ENCODE results near the gene S100PBP. TPM values are rescaled to one million over a fixed set of nuclear protein-coding genes. Genes with fewer than 3 reads are reported as not detected.

S100PBP gene
- total RNA-seq, 1 experiment from 2014 or later, result 50.1 TPM

DNA sequence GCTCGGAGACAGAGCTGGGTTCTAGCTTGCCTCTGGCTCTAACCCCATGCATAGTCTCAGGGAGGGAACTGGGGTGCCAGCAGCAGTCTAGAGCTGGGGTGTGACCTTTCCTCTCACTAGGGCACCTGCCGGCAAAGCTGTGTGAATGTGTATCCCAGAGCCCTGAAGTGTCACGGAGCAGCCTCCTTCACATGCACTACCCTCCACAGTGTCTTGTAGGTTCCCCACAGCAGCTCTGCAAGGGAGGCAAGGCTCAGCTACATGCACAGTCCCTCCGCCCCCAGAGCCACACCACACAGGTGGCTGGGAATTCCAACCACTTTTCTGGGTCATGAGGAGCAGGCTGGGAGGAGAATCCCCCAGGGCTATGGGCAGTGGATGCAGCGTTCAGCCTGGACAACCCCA lies 61.2 kb downstream of the S100PBP start:
- Mint-ChIP-seq H3K27ac (no peak overlapping the region), H3K27me3 (ENCODE audit: low read depth) (peaks cover 14% of the 10 kb centered on the region), H3K9me3 (no peaks in the 10 kb centered on the region), H3K36me3 (ENCODE audit: insufficient read depth in 1 of 3, low read depth in 3 of 3) (no peaks in the 10 kb centered on the region), H3K4me1 (peaks cover 27 to 55% of the 10 kb centered on the region in 2 experiments), H3K4me3 (no peak overlapping the region)
- Histone ChIP-seq H3K14ac (ENCODE audit: insufficient read depth, low read length) (no peak overlapping the region), H3K56ac (ENCODE audit: insufficient read length, low read depth, low read length) (no peak overlapping the region), H4K5ac (ENCODE audit: insufficient read length, low read depth, low read length) (no peak overlapping the region), H3K4me2 (ENCODE audit: insufficient read depth, insufficient read length, low read length) (no peak overlapping the region), H3T11ph (ENCODE audit: low read length) (no peak overlapping the region), H3K23me2 (ENCODE audit: insufficient read length, low read depth, low read length, poor library complexity, severe bottlenecking) (no peaks in the 10 kb centered on the region), H4K20me1 (ENCODE audit: control insufficient read depth, insufficient read depth, insufficient read length) (no peaks in the 10 kb centered on the region), H3K27ac (ENCODE audit: insufficient read length, low read depth, low read length) (no peak overlapping the region), H3K27me3 (ENCODE audit: insufficient read depth, low read length) (no peaks in the 10 kb centered on the region; the same call in 1 of the 2 replicates), H4K8ac (replicated peaks; ENCODE audit: insufficient read length, low read depth, low read length) (no peak overlapping the region), H3K23ac (ENCODE audit: insufficient read length, low read depth, low read length) (no peak overlapping the region), H3K4ac (ENCODE audit: low read depth, low read length) (no peak overlapping the region), H2BK15ac (ENCODE audit: low read depth, low read length) (no peak overlapping the region), H4K91ac (ENCODE audit: insufficient read length, low read depth, low read length) (no peak overlapping the region), H2BK12ac (ENCODE audit: insufficient read length, low read depth, low read length) (no peak overlapping the region), H3K79me1 (ENCODE audit: insufficient read depth, low read depth, low read length, poor library complexity, severe bottlenecking) (no peaks in the 10 kb centered on the region), H3K79me2 (ENCODE audit: insufficient read depth, low read length) (no peaks in the 10 kb centered on the region), H3K4me1 (ENCODE audit: insufficient read depth, low read length) (peaks cover 3% of the 10 kb centered on the region; the same call in 1 of the 2 replicates), H3K9me3 (ENCODE audit: control insufficient read depth, low read depth, low read length) (no peaks in the 10 kb centered on the region), H2BK120ac (ENCODE audit: low read depth, low read length, poor library complexity, severe bottlenecking) (no peak overlapping the region), H3K18ac (ENCODE audit: insufficient read length, low read depth, low read length) (no peak overlapping the region), H2AK5ac (ENCODE audit: insufficient read length, low read length) (no peak overlapping the region), H2AFZ (ENCODE audit: low read length) (no peak overlapping the region), H2BK20ac (ENCODE audit: low read depth, low read length, poor library complexity, severe bottlenecking) (no peak overlapping the region), H2BK5ac (ENCODE audit: insufficient read length, low read length) (no peak overlapping the region), H3K9ac (ENCODE audit: extremely low read depth, insufficient read length, low read length) (no peak overlapping the region)
- TF ChIP-seq, protein P1, sequence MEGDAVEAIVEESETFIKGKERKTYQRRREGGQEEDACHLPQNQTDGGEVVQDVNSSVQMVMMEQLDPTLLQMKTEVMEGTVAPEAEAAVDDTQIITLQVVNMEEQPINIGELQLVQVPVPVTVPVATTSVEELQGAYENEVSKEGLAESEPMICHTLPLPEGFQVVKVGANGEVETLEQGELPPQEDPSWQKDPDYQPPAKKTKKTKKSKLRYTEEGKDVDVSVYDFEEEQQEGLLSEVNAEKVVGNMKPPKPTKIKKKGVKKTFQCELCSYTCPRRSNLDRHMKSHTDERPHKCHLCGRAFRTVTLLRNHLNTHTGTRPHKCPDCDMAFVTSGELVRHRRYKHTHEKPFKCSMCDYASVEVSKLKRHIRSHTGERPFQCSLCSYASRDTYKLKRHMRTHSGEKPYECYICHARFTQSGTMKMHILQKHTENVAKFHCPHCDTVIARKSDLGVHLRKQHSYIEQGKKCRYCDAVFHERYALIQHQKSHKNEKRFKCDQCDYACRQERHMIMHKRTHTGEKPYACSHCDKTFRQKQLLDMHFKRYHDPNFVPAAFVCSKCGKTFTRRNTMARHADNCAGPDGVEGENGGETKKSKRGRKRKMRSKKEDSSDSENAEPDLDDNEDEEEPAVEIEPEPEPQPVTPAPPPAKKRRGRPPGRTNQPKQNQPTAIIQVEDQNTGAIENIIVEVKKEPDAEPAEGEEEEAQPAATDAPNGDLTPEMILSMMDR (conservative IDR thresholded peaks at IDR 0.05), result no peak
- no peak for DNase-seq
- WGBS (ENCODE audit: extremely low coverage, insufficient read length, low lambda C conversion rate), result no CpG with 5 or more reads among the region's 5 CpGs
